NCI-H1105 treated with DMSO at 0.1 percent for 48 hours (cell line): ENCODE measurements around the gene SLC8A3.
A peak's percentile ranks its signal among the peaks of the same experiment; 100 is the strongest.
"Not testable (repeated sequence)": the region's sequence is repeated elsewhere in the genome, so short reads cannot be mapped to it uniquely, and the experiment has no call there.

Experiments used
- DNase-seq: peaks from one replicate; lab custom pipeline; 2025; lab: John Stamatoyannopoulos, UW

SLC8A3 gene

DNA sequence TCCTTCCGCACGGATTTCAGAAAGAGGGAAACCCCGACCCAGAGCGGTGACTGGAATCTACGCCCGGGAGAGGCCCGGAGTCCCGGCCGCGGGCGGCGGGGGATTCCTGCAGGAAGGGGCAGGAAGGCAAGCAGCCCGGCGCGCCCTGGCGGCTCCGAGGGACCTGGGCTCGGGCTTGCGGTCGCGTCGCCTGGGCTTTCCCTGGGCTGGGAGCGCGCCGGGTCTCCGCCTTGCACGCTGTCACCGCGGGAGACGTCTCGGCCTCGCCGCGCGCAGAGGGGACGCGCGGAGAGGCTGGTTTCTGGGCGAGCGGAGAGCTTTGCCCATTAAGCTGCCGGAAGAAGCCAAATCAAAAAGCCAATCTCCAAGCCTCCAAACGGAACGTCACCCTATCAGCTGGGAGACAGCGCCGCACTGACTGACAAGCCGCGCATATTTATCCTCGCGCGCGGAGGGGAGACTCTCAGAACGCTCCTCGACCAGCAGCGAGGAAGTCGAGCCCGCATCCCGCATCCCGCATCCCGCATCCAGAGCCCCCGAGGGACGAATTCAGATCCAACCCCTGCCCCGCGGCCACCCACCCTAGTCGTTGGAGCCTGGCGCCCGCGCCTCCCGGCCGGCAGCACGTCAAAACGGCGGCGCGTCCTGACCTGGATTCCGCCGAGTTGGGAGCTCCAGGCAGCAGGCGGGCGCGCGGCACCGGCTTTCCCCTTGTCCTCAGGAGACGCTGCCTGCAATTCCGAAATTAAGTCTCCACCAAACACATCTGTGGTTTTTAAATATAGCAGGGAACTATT, at the start of gene SLC8A3:
TSS of gene SLC8A3 (minus strand) at position 293 of the 797 bp plus-strand sequence. CDS start 20,529 bp downstream, outside the sequence.
- DNase-seq = peak; percentile 82

DNA sequence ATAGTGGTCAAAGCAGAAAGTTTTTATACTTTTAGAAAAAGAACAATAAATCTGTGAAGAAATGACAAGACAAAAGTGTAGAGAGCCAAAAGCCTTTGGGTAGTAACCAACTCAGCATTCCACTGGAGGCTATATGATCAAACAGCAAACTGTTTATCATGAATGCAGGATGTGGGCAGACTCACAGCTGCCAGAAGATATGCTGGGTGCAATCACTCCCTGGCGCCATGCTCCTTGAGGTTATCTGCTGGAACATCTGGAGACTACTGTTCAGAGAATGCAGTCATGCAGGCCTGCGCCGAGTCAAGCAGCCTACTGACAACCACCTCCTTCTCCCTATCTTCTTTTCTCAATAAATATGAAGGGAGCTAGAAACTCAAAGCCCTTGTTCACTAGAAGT, 49.0 kb upstream of the SLC8A3 start:
- no peak for DNase-seq

- DNase-seq = no peak
Measured at GRCh38 chr14:70234066-70234950, 45.6 kb upstream of the SLC8A3 start.

GRCh38 chr14:70231756-70232544, 43.2 kb upstream of the SLC8A3 start:
- DNase-seq = not testable (repeated sequence)

- DNase-seq = not testable (repeated sequence)
Measured at GRCh38 chr14:70229877-70230640, 41.3 kb upstream of the SLC8A3 start.

DNA sequence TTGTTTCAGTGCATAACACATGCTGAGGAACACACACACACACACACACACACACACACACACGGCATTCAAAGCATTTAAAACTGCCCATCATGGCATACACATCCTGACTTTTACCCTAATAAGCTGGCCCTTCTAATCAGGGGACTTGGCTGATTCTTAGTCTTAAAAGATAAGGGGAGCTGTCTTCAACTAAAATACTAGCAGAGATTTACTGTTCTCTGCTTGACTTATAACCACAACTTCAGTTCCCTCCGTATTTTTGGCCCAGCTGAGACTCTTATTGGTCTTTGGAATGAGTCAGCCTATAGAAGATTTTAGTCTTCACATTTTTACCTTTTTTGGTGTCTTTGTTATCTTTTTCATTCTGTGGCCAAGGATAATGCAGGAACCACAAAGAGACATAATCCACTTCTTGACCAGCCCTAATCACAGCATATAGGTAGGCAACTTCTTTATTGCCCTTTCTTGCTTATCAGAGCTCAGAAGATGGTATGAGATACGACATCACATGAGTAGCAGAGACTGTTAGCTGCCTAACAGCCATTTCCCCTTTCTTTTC, 25.1 kb upstream of the SLC8A3 start:
- no peak for DNase-seq

GRCh38 chr14:70212752-70213151, 24.0 kb upstream of the SLC8A3 start:
- no peak for DNase-seq

DNA sequence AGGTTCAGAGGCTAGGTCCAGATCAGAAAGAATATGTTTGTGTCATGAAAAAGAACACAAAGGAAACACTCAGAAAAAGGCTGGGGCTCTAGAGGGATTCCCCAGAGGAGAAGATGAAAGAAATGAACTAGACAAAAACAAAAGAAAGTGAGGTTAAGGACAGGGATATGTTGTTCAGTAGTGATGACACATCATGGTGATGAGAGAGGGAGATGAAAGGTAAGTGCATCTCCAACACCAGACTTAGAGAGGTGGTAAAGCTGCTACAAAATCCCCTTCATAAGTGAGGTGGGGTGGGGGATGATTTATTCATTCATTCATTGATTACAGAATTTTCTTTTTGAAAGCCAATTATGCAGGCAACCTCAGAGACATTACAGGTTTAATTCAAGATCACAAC, 19.6 kb upstream of the SLC8A3 start:
- no peak for DNase-seq

DNA sequence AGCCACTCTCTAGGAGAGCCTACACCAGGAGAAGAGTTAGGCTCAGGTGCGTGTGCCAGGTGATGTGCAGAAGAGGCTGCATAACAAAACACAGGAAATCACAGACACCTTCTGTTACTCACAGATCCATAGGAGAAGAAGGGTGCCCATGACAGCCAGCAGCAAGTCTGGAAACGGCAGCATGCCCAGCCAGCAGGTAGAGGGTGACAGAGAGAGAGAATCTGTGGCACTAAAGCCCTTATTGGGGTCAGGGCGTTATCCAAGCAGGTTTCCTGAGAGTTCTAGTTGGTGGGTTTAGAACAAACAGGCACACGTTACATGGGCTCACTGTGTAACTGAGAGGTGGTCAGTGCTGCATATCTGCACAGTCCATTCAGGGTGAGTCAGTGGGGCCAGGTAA, 14.9 kb upstream of the SLC8A3 start:
- no peak for DNase-seq

GRCh38 chr14:70201994-70202393, 13.2 kb upstream of the SLC8A3 start:
- no peak for DNase-seq

- DNase-seq = no peak
Measured at GRCh38 chr14:70193396-70193795, 4.6 kb upstream of the SLC8A3 start.

GRCh38 chr14:70192915-70193314, 4.2 kb upstream of the SLC8A3 start:
- DNase-seq = no peak

GRCh38 chr14:70190156-70190555, 1.4 kb upstream of the SLC8A3 start:
- no peak for DNase-seq

DNA sequence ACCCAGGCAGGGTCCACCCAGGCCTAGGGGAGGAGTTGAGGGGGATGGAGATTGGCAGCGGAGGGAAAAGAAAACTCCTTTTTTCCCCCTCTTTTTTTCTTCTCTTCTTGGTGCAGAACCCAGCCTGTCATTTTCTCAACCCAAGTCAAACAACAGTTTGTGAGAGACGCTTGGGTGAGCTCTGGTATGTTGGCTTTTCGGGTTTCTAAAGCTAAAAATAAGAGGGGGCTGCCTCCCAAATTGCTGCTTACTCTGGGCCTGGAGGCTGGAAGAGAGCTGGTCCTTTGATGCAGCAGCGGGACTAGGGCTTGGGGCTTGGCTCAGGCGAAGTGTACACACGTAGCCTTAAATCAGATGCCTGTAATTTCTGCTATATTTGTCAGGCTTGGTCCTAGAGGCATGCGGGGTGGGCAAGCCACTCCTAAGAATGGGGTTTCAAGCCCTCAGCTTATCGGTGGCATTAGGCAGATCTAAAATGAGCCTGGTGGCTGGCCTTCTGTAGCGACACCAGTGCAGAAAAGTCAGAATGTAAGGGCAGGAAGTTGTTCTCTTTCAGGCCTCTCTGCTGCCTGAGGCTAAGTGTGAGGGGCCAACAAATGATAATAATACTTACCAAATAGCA, 816 bp upstream of the SLC8A3 start:
- DNase-seq = no peak

DNA sequence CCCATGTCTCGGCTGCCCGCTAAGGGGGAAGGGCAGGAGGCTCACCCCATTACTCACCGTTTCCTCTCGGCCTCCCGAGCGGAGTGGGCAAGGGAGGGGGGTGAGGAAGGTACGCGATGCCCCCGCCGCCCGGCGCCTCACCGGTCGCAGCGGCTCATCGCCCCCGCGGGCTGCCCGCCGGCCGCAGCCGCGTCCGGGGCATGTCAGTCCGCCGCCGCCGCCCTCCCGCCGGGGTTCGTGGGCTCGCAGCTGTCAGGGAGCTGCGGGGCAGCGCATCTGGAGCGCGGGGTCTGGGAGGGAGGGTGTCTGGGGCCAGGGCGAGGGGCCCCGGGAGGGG, 461 bp downstream of the SLC8A3 start:
- DNase-seq = no peak

DNA sequence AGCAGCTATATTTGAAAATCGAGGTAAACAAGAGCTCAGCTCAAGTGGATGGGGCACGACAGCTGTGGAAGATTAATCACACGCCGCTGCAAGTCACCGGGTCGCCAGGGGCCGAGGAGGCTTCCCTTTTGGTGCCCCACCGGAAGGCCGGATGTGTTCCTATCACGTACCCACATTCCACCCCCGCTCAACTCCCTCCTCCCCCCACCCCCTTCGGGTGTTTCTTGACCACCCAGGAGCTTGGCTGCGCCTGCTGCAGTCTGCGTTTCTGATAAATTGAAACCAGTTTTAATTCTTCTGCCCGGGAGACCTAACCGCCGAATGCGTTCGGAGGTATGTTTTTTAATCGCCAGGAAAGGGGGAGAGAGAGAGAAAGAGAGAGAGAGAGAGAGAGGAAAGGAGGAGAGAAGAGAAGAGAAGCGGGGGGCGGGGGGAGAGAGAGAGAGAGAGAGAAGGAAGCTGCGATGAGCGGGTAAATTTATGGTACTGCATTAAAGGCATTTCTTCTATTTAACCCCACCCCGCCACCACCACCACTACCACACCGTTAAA, 1.8 kb downstream of the SLC8A3 start:
- peak; percentile 62 for DNase-seq

DNA sequence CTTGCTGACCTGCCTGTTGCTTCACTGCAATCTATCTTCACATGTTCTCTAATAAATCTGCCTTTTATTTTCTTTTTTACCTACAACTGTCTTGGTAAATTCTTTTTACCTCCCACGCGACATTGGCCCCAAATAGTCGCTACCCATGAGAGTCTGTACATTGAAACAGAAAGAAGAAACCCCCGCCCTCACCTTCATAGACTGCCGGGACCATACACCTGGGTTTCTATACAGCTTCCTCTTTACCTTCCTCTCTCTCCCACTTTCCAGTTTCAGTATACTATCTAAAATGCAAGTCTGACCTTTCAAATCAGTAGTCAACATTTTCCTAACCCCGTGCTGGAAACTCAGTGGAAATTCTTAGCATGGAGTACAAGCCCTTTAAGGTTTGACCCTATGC, 4.8 kb downstream of the SLC8A3 start:
- no peak for DNase-seq

GRCh38 chr14:70181276-70181675, 7.5 kb downstream of the SLC8A3 start:
- DNase-seq = no peak

DNA sequence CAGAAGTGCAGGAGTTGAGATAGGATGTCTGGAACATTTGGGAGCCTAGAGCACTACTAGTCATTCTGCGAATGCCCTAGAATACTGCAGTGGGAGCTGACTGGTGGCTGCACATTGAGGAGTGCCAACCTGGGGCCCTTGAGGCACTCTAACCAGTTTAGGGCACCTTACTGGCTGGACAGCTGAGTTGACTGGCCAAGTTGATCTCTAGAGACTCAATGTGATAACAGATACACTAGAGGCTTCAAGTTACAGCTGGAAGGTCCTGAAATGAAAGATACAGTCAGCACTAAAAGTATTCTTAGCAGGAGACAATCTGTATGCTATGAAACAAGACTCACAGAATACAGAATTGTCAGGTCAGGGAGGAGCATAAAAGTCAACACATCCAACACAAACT, 8.0 kb downstream of the SLC8A3 start:
- DNase-seq = no peak

DNA sequence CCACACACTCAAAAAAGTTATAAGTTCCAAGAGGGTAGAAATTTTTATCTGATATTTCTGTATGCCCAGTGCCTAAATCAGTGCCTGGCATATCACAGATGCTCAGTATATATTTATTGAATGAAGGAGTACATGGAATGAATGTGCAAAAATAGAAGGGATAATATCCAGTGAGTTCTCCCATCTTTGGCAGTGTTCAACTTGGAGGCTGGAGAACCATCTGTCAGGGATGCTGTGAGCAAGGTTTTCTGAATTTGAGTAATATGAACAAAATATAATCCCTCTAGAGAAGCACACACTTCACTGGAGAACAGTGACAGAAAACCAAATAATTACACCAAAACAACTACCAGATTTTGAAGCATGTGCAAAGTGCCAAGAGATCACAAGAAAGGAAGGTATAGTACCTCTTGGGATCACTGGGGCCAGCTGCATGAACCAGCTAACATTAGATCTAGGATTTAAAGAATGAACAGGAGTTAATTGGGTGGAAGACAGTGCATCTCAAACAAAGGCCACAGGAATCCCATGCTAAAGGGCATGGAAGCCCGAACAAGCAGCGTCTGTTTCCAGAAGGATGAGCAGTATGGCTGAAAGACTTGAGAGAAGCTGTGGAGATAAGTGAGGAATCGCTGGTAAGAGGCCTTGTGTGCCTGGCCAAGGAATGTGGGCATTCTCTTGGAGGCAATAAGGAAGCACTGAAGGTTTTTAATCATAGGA, 11.5 kb downstream of the SLC8A3 start:
- no peak for DNase-seq
